Right atrium auricular region (tissue), 2 donors: Measurements from ENCODE around the gene RBM4. TPM values are rescaled to one million over a fixed set of nuclear protein-coding genes. Genes with fewer than 3 reads are reported as not detected.
A peak's percentile ranks its signal among the peaks of the same experiment; 100 is the strongest.

Source experiments
- DNase-seq: peaks from one replicate; pipeline ENCODE4 v3.0.0-alpha.2; 2019; ENCODE audit warnings: low spot score
- H3K27ac ChIP-seq, 2 donors: fragments of 200-600 bp; sonication (generic); 1 replicate in 1 of 2; 2 replicates in 1 of 2; pipeline ENCODE4 v1.5.1; 2016 to 2019
- H3K27me3 ChIP-seq, 2 donors: fragments of 200-600 bp; sonication (generic); one replicate each; pipeline versions ENCODE4 v1.5.1 to v1.6.0; 2017 to 2019
- H3K36me3 ChIP-seq: fragments of 200-600 bp; sonication (generic); one replicate; pipeline ENCODE4 v1.5.1; 2016
- H3K4me1 ChIP-seq, 2 donors: fragments of 200-600 bp; sonication (generic); one replicate each; pipeline versions ENCODE4 v1.5.1 to v1.6.0; 2017 to 2019
- H3K4me3 ChIP-seq, 2 donors: fragments of 200-600 bp; sonication (generic); 1 replicate in 1 of 2; 2 replicates in 1 of 2; pipeline ENCODE4 v1.5.1; 2017 to 2019; ENCODE audit warnings: mild to moderate bottlenecking in 1 of 2, moderate library complexity in 1 of 2
- H3K9me3 ChIP-seq, 2 donors: fragments of 200-600 bp; sonication (generic); one replicate each; pipeline ENCODE4 v1.5.1; 2019
- CTCF ChIP-seq, 2 donors: fragments of 200-600 bp; sonication (generic); IDR thresholded peaks; one replicate each; pipeline ENCODE4 v1.5.1; 2019; ENCODE audit warnings: antibody characterized with exemption in 2 of 2
- total RNA-seq, 2 donors: library from RNA; depleted of rRNA; stranded (reverse); fragments of >200 nt; gene quantifications; one replicate each; pipeline ENCODE4 v1.1.0, GENCODE V29; 2016

RBM4 gene
- total RNA-seq, 2 donors from 2014 or later = 51.4 to 53.8 TPM

- H3K4me1 ChIP-seq = peaks cover 0 to 37% of the 10 kb centered on the region in 2 donors
- no peaks in the 10 kb centered on the region for H3K9me3 ChIP-seq
- no peaks in the 10 kb centered on the region for H3K27me3 ChIP-seq
- H3K27ac ChIP-seq = peak overlapping the region in 1 of 2 donors; percentile 19
- H3K36me3 ChIP-seq = peaks cover 67% of the 10 kb centered on the region
- TF ChIP-seq CTCF (IDR thresholded peaks at IDR 0.05) = no peak
- H3K4me3 ChIP-seq = no peak overlapping the region
- no peak for DNase-seq
Measured at GRCh38 chr11:66626926-66627325, 11.6 kb upstream of the RBM4 start.

- peaks cover 69% of the 10 kb centered on the region for H3K36me3 ChIP-seq
- H3K4me1 ChIP-seq = peaks cover 0 to 29% of the 10 kb centered on the region in 2 donors
- no peak overlapping the region for H3K27ac ChIP-seq
- no peaks in the 10 kb centered on the region for H3K27me3 ChIP-seq
- no peak for TF ChIP-seq CTCF (IDR thresholded peaks at IDR 0.05)
- no peak overlapping the region for H3K4me3 ChIP-seq
- no peak for DNase-seq
- H3K9me3 ChIP-seq = no peaks in the 10 kb centered on the region
Measured at GRCh38 chr11:66628061-66628603, 10.4 kb upstream of the RBM4 start.

GRCh38 chr11:66629356-66629755, 9.1 kb upstream of the RBM4 start:
- H3K9me3 ChIP-seq = no peaks in the 10 kb centered on the region
- H3K27me3 ChIP-seq = no peaks in the 10 kb centered on the region
- H3K36me3 ChIP-seq = peaks cover 61% of the 10 kb centered on the region
- peaks cover 0 to 19% of the 10 kb centered on the region in 2 donors for H3K4me1 ChIP-seq
- no peak for DNase-seq
- no peak overlapping the region for H3K4me3 ChIP-seq
- TF ChIP-seq CTCF (IDR thresholded peaks at IDR 0.05) = no peak
- no peak overlapping the region for H3K27ac ChIP-seq

GRCh38 chr11:66631883-66632282, 6.6 kb upstream of the RBM4 start:
- Histone ChIP-seq H3K27ac (no peak overlapping the region), H3K27me3 (no peaks in the 10 kb centered on the region), H3K36me3 (peaks cover 36% of the 10 kb centered on the region), H3K4me3 (no peak overlapping the region), H3K4me1 (peaks cover 0 to 6% of the 10 kb centered on the region in 2 donors), H3K9me3 (no peaks in the 10 kb centered on the region)
- no peak for TF ChIP-seq CTCF (IDR thresholded peaks at IDR 0.05)
- DNase-seq = no peak

GRCh38 chr11:66632952-66633351, 5.6 kb upstream of the RBM4 start:
- peaks cover 26% of the 10 kb centered on the region for H3K36me3 ChIP-seq
- H3K4me3 ChIP-seq = no peak overlapping the region
- no peaks in the 10 kb centered on the region for H3K27me3 ChIP-seq
- no peaks in the 10 kb centered on the region for H3K9me3 ChIP-seq
- peaks cover 5 to 15% of the 10 kb centered on the region in 2 donors for H3K4me1 ChIP-seq
- DNase-seq = no peak
- TF ChIP-seq CTCF (IDR thresholded peaks at IDR 0.05) = no peak
- H3K27ac ChIP-seq = no peak overlapping the region

GRCh38 chr11:66636411-66636810, 2.1 kb upstream of the RBM4 start:
- H3K27ac ChIP-seq = no peak overlapping the region
- peaks cover 5 to 36% of the 10 kb centered on the region in 2 donors for H3K4me1 ChIP-seq
- H3K27me3 ChIP-seq = no peaks in the 10 kb centered on the region
- TF ChIP-seq CTCF (IDR thresholded peaks at IDR 0.05) = no peak
- H3K36me3 ChIP-seq = peaks cover 19% of the 10 kb centered on the region
- no peak overlapping the region for H3K4me3 ChIP-seq
- H3K9me3 ChIP-seq = no peaks in the 10 kb centered on the region
- no peak for DNase-seq
